Activated naive CD4-positive, alpha-beta T cell treated with anti-CD3 and anti-CD28 coated beads, Interleukin-2, amount 10 ng/mL, durations not matched to agents 7 days and 5 days (primary cell): ENCODE measurements around the gene KRT6C.

Experiments
- CTCF ChIA-PET: fragments of 350-600 bp; sonication (Branson Sonifier 250); formaldehyde crosslinking; loops from one replicate; lab custom pipeline; 2021; ENCODE audit warnings: antibody characterized with exemption; lab: Charles Lee
- DNase-seq: peaks from one replicate; pipeline ENCODE4 v3.0.0-alpha.2; 2020
- H3K27ac Mint-ChIP-seq: one replicate; pipeline ENCODE4 v1.8.0; 2021; ENCODE audit warnings: mild to moderate bottlenecking, moderate library complexity, mixed read lengths
- H3K27me3 Mint-ChIP-seq: one replicate; pipeline ENCODE4 v1.8.0; 2021; ENCODE audit warnings: mild to moderate bottlenecking, mixed read lengths
- H3K36me3 Mint-ChIP-seq: one replicate; pipeline ENCODE4 v1.8.0; 2021; ENCODE audit warnings: mixed read lengths
- H3K4me1 Mint-ChIP-seq: one replicate; pipeline ENCODE4 v1.8.0; 2021; ENCODE audit warnings: mixed read lengths
- H3K4me3 Mint-ChIP-seq: one replicate; pipeline ENCODE4 v1.8.0; 2021; ENCODE audit warnings: mild to moderate bottlenecking, moderate library complexity, mixed read lengths
- H3K9me3 Mint-ChIP-seq: one replicate; pipeline ENCODE4 v1.8.0; 2021; ENCODE audit warnings: mixed read lengths

Gene KRT6C

GRCh38 chr12:52438305-52439301 lies 35.0 kb downstream of the KRT6C start:
- Mint-ChIP-seq H3K4me1 (no peaks in the 10 kb centered on the region), H3K27ac (no peak overlapping the region), H3K27me3 (peaks cover 44% of the 10 kb centered on the region), H3K36me3 (no peaks in the 10 kb centered on the region), H3K9me3 (no peaks in the 10 kb centered on the region), H3K4me3 (no peak overlapping the region)
- CTCF ChIA-PET: interaction anchor here (0.6 kb wide), 1 partner anchor 25 kb away, joined by 3 read pairs; no protein-coding TSS in a partner anchor
- DNase-seq: no peak

- Mint-ChIP-seq H3K4me1 (no peaks in the 10 kb centered on the region), H3K36me3 (no peaks in the 10 kb centered on the region), H3K27ac (no peak overlapping the region), H3K27me3 (peaks cover 38% of the 10 kb centered on the region), H3K4me3 (no peak overlapping the region), H3K9me3 (no peaks in the 10 kb centered on the region)
- CTCF ChIA-PET: no interaction called here
- DNase-seq: no peak
These were observed 36.1 kb downstream of the KRT6C start for GRCh38 chr12:52437508-52437907.

GRCh38 chr12:52436828-52437474 lies 36.7 kb downstream of the KRT6C start:
- no peak overlapping the region for H3K27ac Mint-ChIP-seq
- H3K27me3 Mint-ChIP-seq: peaks cover 37% of the 10 kb centered on the region
- no peaks in the 10 kb centered on the region for H3K4me1 Mint-ChIP-seq
- CTCF ChIA-PET: no interaction called here
- no peak overlapping the region for H3K4me3 Mint-ChIP-seq
- no peaks in the 10 kb centered on the region for H3K9me3 Mint-ChIP-seq
- no peak for DNase-seq
- H3K36me3 Mint-ChIP-seq: no peaks in the 10 kb centered on the region

GRCh38 chr12:52436000-52436827 lies 37.4 kb downstream of the KRT6C start:
- no peak overlapping the region for H3K4me3 Mint-ChIP-seq
- no peaks in the 10 kb centered on the region for H3K4me1 Mint-ChIP-seq
- no peaks in the 10 kb centered on the region for H3K36me3 Mint-ChIP-seq
- no peaks in the 10 kb centered on the region for H3K9me3 Mint-ChIP-seq
- peaks cover 30% of the 10 kb centered on the region for H3K27me3 Mint-ChIP-seq
- H3K27ac Mint-ChIP-seq: no peak overlapping the region
- CTCF ChIA-PET: no interaction called here
- no peak for DNase-seq

- DNase-seq: no peak
- Mint-ChIP-seq H3K27ac (no peak overlapping the region), H3K4me3 (no peak overlapping the region), H3K27me3 (peaks cover 26% of the 10 kb centered on the region), H3K36me3 (no peaks in the 10 kb centered on the region), H3K9me3 (no peaks in the 10 kb centered on the region), H3K4me1 (no peaks in the 10 kb centered on the region)
- CTCF ChIA-PET: no interaction called here
These were observed 38.0 kb downstream of the KRT6C start for GRCh38 chr12:52435659-52435999.

- no peaks in the 10 kb centered on the region for H3K36me3 Mint-ChIP-seq
- H3K27me3 Mint-ChIP-seq: peaks cover 28% of the 10 kb centered on the region
- CTCF ChIA-PET: interaction anchor here (0.6 kb wide), 1 partner anchor 82 kb away, joined by 3 read pairs; no protein-coding TSS in a partner anchor
- DNase-seq: no peak
- no peaks in the 10 kb centered on the region for H3K9me3 Mint-ChIP-seq
- no peak overlapping the region for H3K4me3 Mint-ChIP-seq
- no peak overlapping the region for H3K27ac Mint-ChIP-seq
- no peaks in the 10 kb centered on the region for H3K4me1 Mint-ChIP-seq
These were observed 38.7 kb downstream of the KRT6C start for GRCh38 chr12:52434760-52435530.

- Mint-ChIP-seq H3K9me3 (no peaks in the 10 kb centered on the region), H3K27me3 (peaks cover 30% of the 10 kb centered on the region), H3K4me3 (no peak within 1 kb of the TSS), H3K27ac (no peak within 1 kb of the TSS), H3K4me1 (no peaks in the 10 kb centered on the region), H3K36me3 (no peaks in the 10 kb centered on the region)
- DNase-seq: no peak
- CTCF ChIA-PET: interaction anchor here (0.6 kb wide), 1 partner anchor 81 kb away, joined by 3 read pairs; no protein-coding TSS in a partner anchor
These were observed 39.4 kb downstream of the KRT6C start, which contains the start of gene KRT75 for GRCh38 chr12:52434081-52434733. Gene KRT75, minus strand, starts transcription at chr12:52434371. Its CDS starts 67 bp downstream, at chr12:52434304.

GRCh38 chr12:52433501-52434080 lies 40.0 kb downstream of the KRT6C start:
- Mint-ChIP-seq H3K4me1 (no peaks in the 10 kb centered on the region), H3K9me3 (no peaks in the 10 kb centered on the region), H3K36me3 (no peaks in the 10 kb centered on the region), H3K27me3 (peaks cover 36% of the 10 kb centered on the region), H3K27ac (no peak overlapping the region), H3K4me3 (no peak overlapping the region)
- DNase-seq: no peak
- CTCF ChIA-PET: no interaction called here

GRCh38 chr12:52432559-52433207 lies 40.9 kb downstream of the KRT6C start:
- Mint-ChIP-seq H3K4me1 (no peaks in the 10 kb centered on the region), H3K4me3 (no peak overlapping the region), H3K9me3 (no peaks in the 10 kb centered on the region), H3K27ac (no peak overlapping the region), H3K36me3 (no peaks in the 10 kb centered on the region), H3K27me3 (peaks cover 42% of the 10 kb centered on the region)
- CTCF ChIA-PET: no interaction called here
- DNase-seq: no peak

- Mint-ChIP-seq H3K4me3 (no peak overlapping the region), H3K27ac (no peak overlapping the region), H3K4me1 (no peaks in the 10 kb centered on the region), H3K27me3 (peaks cover 41% of the 10 kb centered on the region), H3K9me3 (no peaks in the 10 kb centered on the region), H3K36me3 (no peaks in the 10 kb centered on the region)
- DNase-seq: no peak
- CTCF ChIA-PET: interaction anchor here (1.9 kb wide), 1 partner anchor 451 kb away, joined by 8 read pairs; no protein-coding TSS in a partner anchor
These were observed 45.5 kb downstream of the KRT6C start for GRCh38 chr12:52428121-52428520.

- no peaks in the 10 kb centered on the region for H3K9me3 Mint-ChIP-seq
- no peaks in the 10 kb centered on the region for H3K36me3 Mint-ChIP-seq
- CTCF ChIA-PET: interaction anchor here (0.9 to 1.9 kb wide), 2 partner anchors 62 to 452 kb away, joined by 3 to 8 read pairs; no protein-coding TSS in a partner anchor
- H3K4me3 Mint-ChIP-seq: no peak overlapping the region
- DNase-seq: no peak
- H3K27me3 Mint-ChIP-seq: peaks cover 39% of the 10 kb centered on the region
- no peak overlapping the region for H3K27ac Mint-ChIP-seq
- no peaks in the 10 kb centered on the region for H3K4me1 Mint-ChIP-seq
These were observed 46.5 kb downstream of the KRT6C start for GRCh38 chr12:52427083-52427482.

- no peaks in the 10 kb centered on the region for H3K36me3 Mint-ChIP-seq
- CTCF ChIA-PET: interaction anchor here (0.6 to 1.5 kb wide), 2 partner anchors 158 to 301 kb away, joined by 4 read pairs; no protein-coding TSS in a partner anchor
- no peak overlapping the region for H3K27ac Mint-ChIP-seq
- no peak overlapping the region for H3K4me3 Mint-ChIP-seq
- DNase-seq: no peak
- no peaks in the 10 kb centered on the region for H3K4me1 Mint-ChIP-seq
- peaks cover 49% of the 10 kb centered on the region for H3K27me3 Mint-ChIP-seq
- no peaks in the 10 kb centered on the region for H3K9me3 Mint-ChIP-seq
These were observed 47.6 kb downstream of the KRT6C start for GRCh38 chr12:52426034-52426433.
